ENCODE data around the gene OSR1.

DNA sequence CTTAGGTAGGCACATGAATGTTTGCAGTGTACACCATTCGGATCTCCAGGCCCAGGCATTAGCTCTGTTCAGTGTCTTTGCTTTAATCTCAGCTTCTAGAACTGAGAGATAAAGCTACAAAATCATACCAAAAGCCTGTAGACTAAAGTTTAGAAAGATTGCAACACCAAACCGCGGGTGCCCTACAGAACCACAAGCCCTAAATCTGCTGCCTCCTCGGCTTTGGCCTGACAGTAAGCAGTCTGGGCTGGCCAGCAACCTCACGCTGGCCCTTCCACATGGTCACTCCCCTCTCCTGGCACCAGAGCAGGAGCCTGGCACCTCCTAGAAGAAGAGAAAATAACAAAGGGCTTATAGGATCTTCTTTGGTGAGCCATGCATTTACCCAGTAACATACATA is 8.9 kb upstream of the OSR1 start:
- no peak for TF ChIP-seq MAX (IDR thresholded peaks at IDR 0.05)
- TF ChIP-seq ELF1 (IDR thresholded peaks at IDR 0.05; ENCODE audit: borderline replicate concordance, low read depth) = no peak
- TF ChIP-seq CTCF (IDR thresholded peaks at IDR 0.05 in 2 of 3, conservative IDR thresholded peaks at IDR 0.05 in 1 of 3; ENCODE audit: borderline replicate concordance in 1 of 3, insufficient read depth in 1 of 3, low read depth in 2 of 3, low read length in 2 of 3) = no peak

Measured in HCT116 (cell line).